Endothelial cell of umbilical vein (primary cell): ENCODE data around the gene CMSS1. TPM values are rescaled to one million over a fixed set of nuclear protein-coding genes. Genes with fewer than 3 reads are reported as not detected.

ENCODE experiments used
- BruUV-seq: library from RNA; stranded (reverse); fragments of 400-500 nt; replicated peaks from 2 replicates; lab custom pipeline; 2021; lab: Mats Ljungman, UMichigan
- CTCF ChIA-PET: fragments of 300-600, 350-600 bp; sonication (Branson Sonifier 250); formaldehyde crosslinking; loops from one replicate; lab custom pipeline; 2021; ENCODE audit warnings: antibody characterized with exemption, inconsistent platforms; lab: Charles Lee
- POLR2A ChIA-PET: fragments of 300-600, 350-600 bp; sonication (Branson Sonifier 250); formaldehyde crosslinking; loops from one replicate; lab custom pipeline; 2021; ENCODE audit warnings: antibody characterized with exemption, inconsistent platforms; lab: Charles Lee
- DNase-seq: peaks from one replicate; pipeline ENCODE4 v3.0.0-alpha.2; 2011; ENCODE audit warnings: low read depth, low spot score
- FAIRE-seq: peaks from 2 replicates; lab custom pipeline; 2011; peaks lifted over from hg19 to GRCh38; lab: Jason Lieb, UNC
- H2AFZ ChIP-seq: 2 replicates; pipeline ENCODE4 v1.6.0; 2012; ENCODE audit warnings: low read depth, low read length, control low read depth, inconsistent platforms
- H3K27ac ChIP-seq: 2 replicates; pipeline ENCODE4 v1.5.1; 2011; ENCODE audit warnings: low read depth, mild to moderate bottlenecking, control low read depth, low read length, moderate library complexity; ENCODE audit not compliant: insufficient read depth
- H3K27me3 ChIP-seq, 2 experiments: 2 replicates each; pipeline versions ENCODE4 v1.6.0 to v1.6.1; 2011; ENCODE audit warnings: low read length in 2 of 2, mixed read lengths in 1 of 2; ENCODE audit not compliant: control insufficient read depth in 2 of 2, insufficient read depth in 2 of 2
- H3K36me3 ChIP-seq, 2 experiments: 2 replicates in 1 of 2; 3 replicates in 1 of 2; pipeline ENCODE4 v1.5.1; 2011; ENCODE audit warnings: low read length in 2 of 2, mild to moderate bottlenecking in 1 of 2, moderate library complexity in 1 of 2; ENCODE audit not compliant: control insufficient read depth in 2 of 2, insufficient read depth in 2 of 2; ENCODE audit errors: extremely low read depth in 1 of 2
- H3K4me1 ChIP-seq: 3 replicates; pipeline ENCODE4 v1.5.1; 2011; ENCODE audit warnings: mild to moderate bottlenecking, low read length; ENCODE audit not compliant: control insufficient read depth, insufficient read depth; ENCODE audit errors: extremely low read depth
- H3K4me2 ChIP-seq: 2 replicates; pipeline ENCODE4 v1.6.1; 2011; ENCODE audit warnings: low read length, control low read depth, mixed read lengths; ENCODE audit not compliant: insufficient read depth
- H3K4me3 ChIP-seq, 3 experiments: fragments of 200-600 bp in 1 of 3; sonication (generic), shearing (Covaris generic) in 1 of 3; replicated peaks in 1 of 3; 2 replicates each; pipeline ENCODE4 v1.5.1; 2011 to 2016; ENCODE audit warnings: control low read depth in 3 of 3, low read length in 3 of 3, mild to moderate bottlenecking in 2 of 3, inconsistent platforms in 1 of 3, low read depth in 1 of 3, moderate library complexity in 1 of 3; ENCODE audit not compliant: insufficient read depth in 1 of 3
- H3K79me2 ChIP-seq: 2 replicates; pipeline ENCODE4 v1.6.0; 2012; ENCODE audit warnings: low read length, inconsistent platforms; ENCODE audit not compliant: control insufficient read depth, insufficient read depth
- H3K9ac ChIP-seq: replicated peaks from 2 replicates; pipeline ENCODE3; 2011; ENCODE audit warnings: low read length, control low read depth; ENCODE audit not compliant: insufficient read depth; ENCODE audit errors: extremely low read depth
- H3K9me1 ChIP-seq: replicated peaks from 3 replicates; pipeline ENCODE4 v1.6.0; 2011; ENCODE audit warnings: mild to moderate bottlenecking, low read length; ENCODE audit not compliant: control insufficient read depth, insufficient read depth; ENCODE audit errors: extremely low read depth
- H3K9me3 ChIP-seq: replicated peaks from 2 replicates; pipeline ENCODE4 v1.5.1; 2012; ENCODE audit warnings: low read length, inconsistent platforms; ENCODE audit not compliant: control insufficient read depth, insufficient read depth
- H4K20me1 ChIP-seq: replicated peaks from 2 replicates; pipeline ENCODE3; 2011; ENCODE audit warnings: mild to moderate bottlenecking, low read length; ENCODE audit not compliant: control insufficient read depth, insufficient read depth; ENCODE audit errors: extremely low read depth
- EZH2 ChIP-seq: IDR thresholded peaks from 2 replicates; pipeline ENCODE4 v1.6.1; 2012; ENCODE audit warnings: borderline replicate concordance, low read depth, mild to moderate bottlenecking, moderate library complexity, low read length, inconsistent platforms; ENCODE audit not compliant: severe bottlenecking
- FOS ChIP-seq: IDR thresholded peaks from 2 replicates; pipeline ENCODE4 v1.6.1; 2011; ENCODE audit warnings: mild to moderate bottlenecking, low read length, moderate library complexity, borderline replicate concordance; ENCODE audit not compliant: insufficient read depth
- GATA2 ChIP-seq: IDR thresholded peaks from 2 replicates; pipeline ENCODE4 v1.7.0; 2011; ENCODE audit warnings: low read depth, mild to moderate bottlenecking, moderate library complexity, mixed read lengths, low read length; ENCODE audit not compliant: insufficient read length, insufficient read depth
- JUN ChIP-seq: IDR thresholded peaks from 2 replicates; pipeline ENCODE4 v1.6.1; 2011; ENCODE audit warnings: borderline replicate concordance, low read depth; ENCODE audit not compliant: insufficient read length, insufficient read depth
- MYC ChIP-seq: IDR thresholded peaks from one replicate; pipeline ENCODE4 v1.6.1; 2011; ENCODE audit warnings: mild to moderate bottlenecking, low read depth, low read length
- POLR2A ChIP-seq: IDR thresholded peaks from 2 replicates; pipeline ENCODE4 v1.6.1; 2012; ENCODE audit warnings: low read depth, mild to moderate bottlenecking, control low read depth, low read length
- dilution Hi-C: fragments of 300-500 bp; cut with MboI; formaldehyde crosslinking; loops from one replicate; pipeline ENCODE4 v1.15.0; 2019; ENCODE audit warnings: low sequenced_read_pairs; ENCODE audit not compliant: extremely low pct_ligation_motif_present
- intact Hi-C: fragments of 100-400 bp; cut with micrococcal nuclease; formaldehyde crosslinking; loops from one replicate; pipeline ENCODE4 v1.10.0; 2022
- polyA plus RNA-seq, 4 experiments: library from polyadenylated mRNA; depleted of rRNA in 3 of 4; stranded (reverse) in 3 of 4; unstranded in 1 of 4; fragments of >200 nt; gene quantifications; 2 replicates each; pipeline versions ENCODE4 v1.2.1 to v1.2.3, GENCODE V29; 2011 to 2012; ENCODE audit warnings: missing spikeins in 1 of 4
- total RNA-seq: library from RNA; stranded (reverse); gene quantifications from 2 replicates; pipeline ENCODE4 v1.2.3, GENCODE V29; 2021
- TF ChIP-seq, protein P1 (sequence below): IDR thresholded peaks from 2 replicates; pipeline ENCODE4 v1.6.1; 2011; ENCODE audit not compliant: insufficient read depth, insufficient read length
- TF ChIP-seq, protein P2 (sequence below), 2 donors: IDR thresholded peaks; 1 replicate in 1 of 2; 2 replicates in 1 of 2; pipeline ENCODE4 v1.5.1; 2011; ENCODE audit warnings: low read length in 2 of 2, mild to moderate bottlenecking in 2 of 2, moderate library complexity in 2 of 2, control low read depth in 1 of 2, inconsistent platforms in 1 of 2, low read depth in 1 of 2; ENCODE audit not compliant: insufficient read depth in 1 of 2; ENCODE audit errors: extremely low read depth in 1 of 2

CMSS1 gene
- total and polyA plus RNA-seq, 2 donors (not counting 3 experiments of a cell fraction or from before 2014, with no cell fraction given), result 9.7 to 60.6 TPM

DNA sequence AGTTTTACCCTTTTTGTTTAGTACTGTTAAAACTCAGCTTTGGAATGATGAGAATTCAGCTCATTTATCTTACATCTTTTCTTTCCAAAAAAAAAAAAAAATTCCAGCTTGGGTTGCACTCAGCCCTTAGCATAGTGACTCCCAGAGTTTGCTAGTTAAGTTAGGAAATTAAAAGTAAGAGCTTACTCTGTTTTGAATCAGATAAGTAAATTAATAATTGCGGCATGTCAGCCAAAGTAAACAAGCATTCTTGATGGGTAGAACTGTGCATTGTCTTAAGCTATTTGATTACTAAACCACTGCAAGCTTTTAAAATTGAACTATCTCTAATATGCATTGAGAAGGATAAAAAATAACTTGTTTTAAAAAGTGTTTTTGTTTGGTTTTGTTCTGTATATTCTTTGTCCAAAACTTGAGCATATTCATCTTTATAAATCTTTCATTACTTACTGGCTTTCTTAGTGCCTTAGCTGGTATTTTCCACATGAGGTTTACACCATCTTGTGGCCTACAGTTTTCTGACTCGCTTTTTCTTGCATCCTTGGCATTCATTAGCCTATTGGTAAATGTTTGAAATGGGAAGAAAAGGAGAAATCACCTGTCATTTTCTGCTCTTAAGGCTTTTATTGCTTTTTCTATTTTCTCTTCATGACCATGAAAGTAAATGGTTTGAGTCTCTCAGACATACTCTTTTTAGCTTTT, 189.1 kb downstream of the CMSS1 start:
- no peaks in the 10 kb centered on the region for H3K36me3 ChIP-seq
- no peak overlapping the region for H3K4me3 ChIP-seq
- no peaks in the 10 kb centered on the region for H4K20me1 ChIP-seq
- BruUV-seq, result no TSS peak
- no peaks in the 10 kb centered on the region for H3K9me1 ChIP-seq
- ChIA-PET POLR2A (interaction anchor here (1.1 kb wide), 1 partner anchor 131 kb away, joined by 4 read pairs; no protein-coding TSS in a partner anchor), CTCF (interaction anchor here (0.8 to 2.2 kb wide), 19 partner anchors 9 to 253 kb away, joined by 3 to 26 read pairs (median 4); partner anchors contain the start of gene TBC1D23)
- dilution Hi-C loops, result no loop called here
- H3K9ac ChIP-seq, result no peak overlapping the region
- intact Hi-C loops, result loop anchor here (1.0 to 5.0 kb wide), 3 partner anchors 130 to 246 kb away; no protein-coding TSS in a partner anchor
- FAIRE-seq, result no peak
- DNase-seq, result peak; percentile 72
- H3K4me2 ChIP-seq, result peak overlapping the region; percentile 53
- no peak overlapping the region for H2AFZ ChIP-seq
- H3K79me2 ChIP-seq, result no peaks in the 10 kb centered on the region
- no peaks in the 10 kb centered on the region for H3K9me3 ChIP-seq
- no peak overlapping the region for H3K27ac ChIP-seq
- H3K4me1 ChIP-seq, result peaks cover 73% of the 10 kb centered on the region
- no peaks in the 10 kb centered on the region for H3K27me3 ChIP-seq
- TF ChIP-seq POLR2A, result no peak
- peak; percentile 75 for TF ChIP-seq GATA2

DNA sequence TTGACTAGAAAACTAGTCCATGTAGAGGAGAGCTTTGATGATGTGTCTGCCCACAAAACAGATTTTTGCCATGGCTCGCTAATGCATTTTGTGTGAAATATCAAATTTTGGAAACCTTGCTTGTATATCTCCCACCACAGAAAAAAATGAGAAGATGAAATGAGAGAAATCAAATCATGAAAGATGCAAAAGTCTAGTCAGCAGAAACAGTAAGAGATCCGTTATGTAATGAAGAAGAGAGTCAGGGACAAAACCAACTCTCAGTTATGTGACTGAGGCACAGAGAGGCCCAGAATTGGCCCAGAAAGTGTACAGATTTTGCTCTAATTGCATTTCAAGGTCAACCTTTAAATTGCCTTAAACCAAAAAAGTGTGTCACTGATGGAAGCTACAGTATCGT, 189.7 kb downstream of the CMSS1 start:
- Histone ChIP-seq H3K79me2 (no peaks in the 10 kb centered on the region), H3K9me3 (no peaks in the 10 kb centered on the region), H3K9me1 (no peaks in the 10 kb centered on the region), H3K4me1 (peaks cover 73% of the 10 kb centered on the region), H3K4me3 (no peak overlapping the region), H4K20me1 (no peaks in the 10 kb centered on the region), H3K36me3 (no peaks in the 10 kb centered on the region), H3K4me2 (peak overlapping the region; percentile 8), H3K27ac (no peak overlapping the region), H3K27me3 (no peaks in the 10 kb centered on the region), H3K9ac (no peak overlapping the region), H2AFZ (no peak overlapping the region)
- BruUV-seq, result no TSS peak
- POLR2A ChIA-PET, result interaction anchor here (1.1 kb wide), 1 partner anchor 131 kb away, joined by 4 read pairs; no protein-coding TSS in a partner anchor
- intact Hi-C loops (loop anchor here (2.0 to 5.0 kb wide), 2 partner anchors 131 to 245 kb away; no protein-coding TSS in a partner anchor), dilution Hi-C loops (no loop called here)
- DNase-seq (no peak), FAIRE-seq (no peak)
- CTCF ChIA-PET, result interaction anchor here (0.8 to 2.2 kb wide), 11 partner anchors 20 to 253 kb away, joined by 3 to 26 read pairs (median 4); partner anchors contain the start of gene TBC1D23
- no peak for TF ChIP-seq FOS
- TF ChIP-seq, protein P1, sequence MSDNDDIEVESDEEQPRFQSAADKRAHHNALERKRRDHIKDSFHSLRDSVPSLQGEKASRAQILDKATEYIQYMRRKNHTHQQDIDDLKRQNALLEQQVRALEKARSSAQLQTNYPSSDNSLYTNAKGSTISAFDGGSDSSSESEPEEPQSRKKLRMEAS, result no peak
- TF ChIP-seq, protein P2, sequence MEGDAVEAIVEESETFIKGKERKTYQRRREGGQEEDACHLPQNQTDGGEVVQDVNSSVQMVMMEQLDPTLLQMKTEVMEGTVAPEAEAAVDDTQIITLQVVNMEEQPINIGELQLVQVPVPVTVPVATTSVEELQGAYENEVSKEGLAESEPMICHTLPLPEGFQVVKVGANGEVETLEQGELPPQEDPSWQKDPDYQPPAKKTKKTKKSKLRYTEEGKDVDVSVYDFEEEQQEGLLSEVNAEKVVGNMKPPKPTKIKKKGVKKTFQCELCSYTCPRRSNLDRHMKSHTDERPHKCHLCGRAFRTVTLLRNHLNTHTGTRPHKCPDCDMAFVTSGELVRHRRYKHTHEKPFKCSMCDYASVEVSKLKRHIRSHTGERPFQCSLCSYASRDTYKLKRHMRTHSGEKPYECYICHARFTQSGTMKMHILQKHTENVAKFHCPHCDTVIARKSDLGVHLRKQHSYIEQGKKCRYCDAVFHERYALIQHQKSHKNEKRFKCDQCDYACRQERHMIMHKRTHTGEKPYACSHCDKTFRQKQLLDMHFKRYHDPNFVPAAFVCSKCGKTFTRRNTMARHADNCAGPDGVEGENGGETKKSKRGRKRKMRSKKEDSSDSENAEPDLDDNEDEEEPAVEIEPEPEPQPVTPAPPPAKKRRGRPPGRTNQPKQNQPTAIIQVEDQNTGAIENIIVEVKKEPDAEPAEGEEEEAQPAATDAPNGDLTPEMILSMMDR (IDR thresholded peaks at IDR 0.05; ENCODE audit: extremely low read depth in 1 of 2, insufficient read depth in 1 of 2, low read depth in 1 of 2, low read length in 2 of 2), result no peak
- TF ChIP-seq MYC, result no peak
- no peak for TF ChIP-seq EZH2
- no peak for TF ChIP-seq JUN
- TF ChIP-seq GATA2, result no peak
